ENCODE results near the gene CTU2.

DNA sequence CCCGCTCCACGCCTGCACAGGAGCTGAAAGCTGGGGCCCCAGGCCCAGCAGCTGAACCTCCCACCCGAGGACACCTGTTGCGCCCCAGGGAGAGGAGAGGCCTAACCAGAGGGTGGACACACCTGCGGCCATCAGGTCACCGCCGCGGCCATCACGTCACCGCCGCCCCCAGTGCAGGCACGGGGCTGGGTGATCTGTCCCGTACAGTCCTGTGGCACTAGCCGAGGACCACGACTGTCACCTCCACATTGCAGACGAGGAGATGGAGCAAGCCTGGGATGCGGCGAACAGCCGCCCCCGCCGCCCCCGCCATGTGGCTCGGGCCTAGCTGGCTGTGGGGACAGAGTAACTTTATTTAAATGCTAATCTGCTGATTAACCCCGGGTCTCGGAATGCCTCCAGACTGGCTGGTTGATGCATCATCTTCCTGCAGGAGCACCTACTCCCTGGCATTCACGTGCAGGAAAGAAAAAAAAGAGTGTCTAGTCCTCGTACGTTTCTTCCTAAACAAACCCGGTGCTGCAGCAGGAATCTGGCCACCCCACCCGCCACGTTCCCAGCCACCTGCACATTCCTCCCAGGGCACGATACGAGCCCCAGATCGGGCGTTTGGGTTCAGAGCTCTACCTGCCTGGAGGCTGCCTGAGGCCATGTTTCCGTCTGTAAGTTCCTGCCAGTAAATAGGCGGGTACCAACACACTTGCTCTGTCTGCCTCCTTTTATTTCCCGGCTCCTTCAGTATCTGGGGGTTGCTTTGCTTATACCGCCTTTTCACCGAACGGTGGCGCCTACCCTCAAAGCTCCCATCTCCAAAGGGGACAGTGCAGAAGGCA, 48.8 kb downstream of the CTU2 start:
- no peak for TF ChIP-seq CTCF (IDR thresholded peaks at IDR 0.05)
- no peak for TF ChIP-seq POLR2AphosphoS5 (IDR thresholded peaks at IDR 0.05; ENCODE audit: low read depth, low read length)
